ENCODE measurements around the gene RHPN2.

GRCh38 chr19:33062902-33063301 is 1.8 kb downstream of the RHPN2 start:
- no peak for TF ChIP-seq CTCF (IDR thresholded peaks at IDR 0.05 in 8 of 11, conservative IDR thresholded peaks at IDR 0.05 in 3 of 11)
- TF ChIP-seq POLR2A (IDR thresholded peaks at IDR 0.05), result no peak

Data from spleen (tissue), 7 donors.